GM12873 (cell line): ENCODE data around the gene TNFRSF9.

Experiments used
- TF ChIP-seq, protein P1 (sequence below): IDR thresholded peaks from 2 replicates; pipeline ENCODE4 v1.5.1; 2012; ENCODE audit warnings: low read depth, mild to moderate bottlenecking, moderate library complexity, low read length, control low read depth; ENCODE audit not compliant: insufficient read depth; ENCODE audit errors: missing control alignments

Gene TNFRSF9

GRCh38 chr1:7960165-7960564 is 19.5 kb upstream of the TNFRSF9 start:
- TF ChIP-seq, protein P1, sequence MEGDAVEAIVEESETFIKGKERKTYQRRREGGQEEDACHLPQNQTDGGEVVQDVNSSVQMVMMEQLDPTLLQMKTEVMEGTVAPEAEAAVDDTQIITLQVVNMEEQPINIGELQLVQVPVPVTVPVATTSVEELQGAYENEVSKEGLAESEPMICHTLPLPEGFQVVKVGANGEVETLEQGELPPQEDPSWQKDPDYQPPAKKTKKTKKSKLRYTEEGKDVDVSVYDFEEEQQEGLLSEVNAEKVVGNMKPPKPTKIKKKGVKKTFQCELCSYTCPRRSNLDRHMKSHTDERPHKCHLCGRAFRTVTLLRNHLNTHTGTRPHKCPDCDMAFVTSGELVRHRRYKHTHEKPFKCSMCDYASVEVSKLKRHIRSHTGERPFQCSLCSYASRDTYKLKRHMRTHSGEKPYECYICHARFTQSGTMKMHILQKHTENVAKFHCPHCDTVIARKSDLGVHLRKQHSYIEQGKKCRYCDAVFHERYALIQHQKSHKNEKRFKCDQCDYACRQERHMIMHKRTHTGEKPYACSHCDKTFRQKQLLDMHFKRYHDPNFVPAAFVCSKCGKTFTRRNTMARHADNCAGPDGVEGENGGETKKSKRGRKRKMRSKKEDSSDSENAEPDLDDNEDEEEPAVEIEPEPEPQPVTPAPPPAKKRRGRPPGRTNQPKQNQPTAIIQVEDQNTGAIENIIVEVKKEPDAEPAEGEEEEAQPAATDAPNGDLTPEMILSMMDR, result no peak

- TF ChIP-seq, protein P1, result no peak
These were observed 15.8 kb upstream of the TNFRSF9 start for GRCh38 chr1:7956218-7957032.

- TF ChIP-seq, protein P1, result no peak
These were observed 14.0 kb upstream of the TNFRSF9 start for GRCh38 chr1:7954683-7955082.

GRCh38 chr1:7953850-7954609 is 13.4 kb upstream of the TNFRSF9 start:
- TF ChIP-seq, protein P1, result no peak

DNA sequence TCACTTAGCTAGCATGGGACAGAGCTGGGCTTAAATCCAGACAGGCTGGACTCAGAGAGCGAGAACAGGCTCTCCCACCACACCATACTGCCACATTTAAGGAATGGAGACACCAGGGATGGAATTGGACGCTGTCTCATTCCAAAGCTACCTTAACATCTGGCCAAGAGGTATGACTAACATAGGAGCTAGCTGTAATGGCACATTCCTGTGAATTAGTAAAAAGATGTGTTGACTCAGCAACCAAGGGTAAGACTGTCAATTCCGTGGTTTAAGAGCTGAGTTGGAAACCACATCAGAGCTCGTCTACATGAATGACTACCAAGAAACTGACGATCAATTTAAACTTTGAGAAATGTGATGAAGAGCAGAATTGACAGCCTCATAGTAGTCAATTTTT is 8.3 kb upstream of the TNFRSF9 start:
- TF ChIP-seq, protein P1, result no peak

- TF ChIP-seq, protein P1, result no peak
These were observed 2.6 kb upstream of the TNFRSF9 start for GRCh38 chr1:7943251-7943650.

DNA sequence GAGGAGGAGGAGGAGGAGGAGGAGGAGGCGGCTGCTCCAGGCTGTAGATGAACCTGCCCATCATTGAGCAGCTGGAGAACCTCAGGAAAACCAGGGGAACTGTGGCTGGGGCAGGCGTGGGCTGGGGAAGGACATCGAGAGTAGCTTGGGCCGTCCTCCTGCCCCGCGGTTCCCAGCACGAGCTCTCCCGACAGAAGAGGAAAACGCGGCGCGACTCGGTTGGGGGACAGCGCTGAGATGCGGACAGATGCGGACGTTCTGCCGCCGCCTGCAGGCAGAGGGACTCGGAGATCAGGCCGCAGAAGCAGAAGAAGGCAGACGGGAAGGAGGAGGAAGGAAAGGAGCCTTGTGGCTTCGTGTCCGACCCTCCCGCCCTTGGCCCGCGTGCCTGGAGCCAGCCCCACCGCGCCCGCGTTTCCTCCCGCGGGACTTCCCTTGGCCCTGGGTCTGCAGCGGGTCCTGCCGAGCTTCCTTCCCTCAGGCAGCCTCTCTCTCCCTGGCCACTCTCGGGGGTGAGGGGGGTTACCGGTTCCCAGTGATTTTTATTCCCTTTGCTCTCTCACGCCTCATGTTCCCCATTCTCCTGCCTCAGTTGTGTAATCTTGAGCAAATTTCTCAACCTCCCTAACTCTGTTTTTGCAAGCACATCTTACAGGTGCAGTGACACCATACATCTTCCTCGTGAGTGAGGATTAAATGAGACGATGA is 1.7 kb upstream of the TNFRSF9 start:
- TF ChIP-seq, protein P1, result peak; percentile 35
